PFSK-1 (cell line): ENCODE measurements around the gene ARHGEF39.

Experiments
- POLR2AphosphoS5 ChIP-seq: IDR thresholded peaks from 2 replicates; pipeline ENCODE4 v1.6.1; 2012; ENCODE audit warnings: low read depth, mild to moderate bottlenecking, control low read depth, low read length, moderate library complexity
- REST ChIP-seq, 2 experiments: IDR thresholded peaks; 2 replicates each; pipeline versions ENCODE4 v1.6.1 to v1.8.0; 2011 to 2012; ENCODE audit warnings: low read depth in 2 of 2, low read length in 2 of 2, control low read depth in 1 of 2, inconsistent platforms in 1 of 2, mild to moderate bottlenecking in 1 of 2, moderate library complexity in 1 of 2; ENCODE audit not compliant: insufficient read depth in 1 of 2
- SIN3A ChIP-seq: IDR thresholded peaks from 2 replicates; pipeline ENCODE4 v1.6.1; 2012; ENCODE audit warnings: mild to moderate bottlenecking, low read length, moderate library complexity, borderline replicate concordance; ENCODE audit not compliant: insufficient read depth
- TAF1 ChIP-seq: IDR thresholded peaks from 2 replicates; pipeline ENCODE4 v1.6.1; 2012; ENCODE audit warnings: low read length, control low read depth, borderline replicate concordance; ENCODE audit not compliant: insufficient read depth

GRCh38 chr9:35702696-35703095 is 37.7 kb upstream of the ARHGEF39 start:
- TF ChIP-seq POLR2AphosphoS5 (no peak), TAF1 (no peak), SIN3A (no peak), REST (IDR thresholded peaks at IDR 0.05; ENCODE audit: insufficient read depth in 1 of 2, low read depth in 2 of 2, low read length in 2 of 2) (no peak)
